ENCODE measurements around the gene ACTR2.

GRCh38 chr2:65267008-65267407 lies 39.4 kb downstream of the ACTR2 start:
- TF ChIP-seq, protein P1, sequence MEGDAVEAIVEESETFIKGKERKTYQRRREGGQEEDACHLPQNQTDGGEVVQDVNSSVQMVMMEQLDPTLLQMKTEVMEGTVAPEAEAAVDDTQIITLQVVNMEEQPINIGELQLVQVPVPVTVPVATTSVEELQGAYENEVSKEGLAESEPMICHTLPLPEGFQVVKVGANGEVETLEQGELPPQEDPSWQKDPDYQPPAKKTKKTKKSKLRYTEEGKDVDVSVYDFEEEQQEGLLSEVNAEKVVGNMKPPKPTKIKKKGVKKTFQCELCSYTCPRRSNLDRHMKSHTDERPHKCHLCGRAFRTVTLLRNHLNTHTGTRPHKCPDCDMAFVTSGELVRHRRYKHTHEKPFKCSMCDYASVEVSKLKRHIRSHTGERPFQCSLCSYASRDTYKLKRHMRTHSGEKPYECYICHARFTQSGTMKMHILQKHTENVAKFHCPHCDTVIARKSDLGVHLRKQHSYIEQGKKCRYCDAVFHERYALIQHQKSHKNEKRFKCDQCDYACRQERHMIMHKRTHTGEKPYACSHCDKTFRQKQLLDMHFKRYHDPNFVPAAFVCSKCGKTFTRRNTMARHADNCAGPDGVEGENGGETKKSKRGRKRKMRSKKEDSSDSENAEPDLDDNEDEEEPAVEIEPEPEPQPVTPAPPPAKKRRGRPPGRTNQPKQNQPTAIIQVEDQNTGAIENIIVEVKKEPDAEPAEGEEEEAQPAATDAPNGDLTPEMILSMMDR (IDR thresholded peaks at IDR 0.05): no peak
- TF ChIP-seq EP300 (IDR thresholded peaks at IDR 0.05): no peak
